DMS 273 (cell line): ENCODE data around the gene PARP16.

Source experiments
- DNase-seq: peaks from one replicate; lab custom pipeline; 2025; ENCODE audit not compliant: unreplicated experiment; lab: John Stamatoyannopoulos, UW

The PARP16 gene

DNA sequence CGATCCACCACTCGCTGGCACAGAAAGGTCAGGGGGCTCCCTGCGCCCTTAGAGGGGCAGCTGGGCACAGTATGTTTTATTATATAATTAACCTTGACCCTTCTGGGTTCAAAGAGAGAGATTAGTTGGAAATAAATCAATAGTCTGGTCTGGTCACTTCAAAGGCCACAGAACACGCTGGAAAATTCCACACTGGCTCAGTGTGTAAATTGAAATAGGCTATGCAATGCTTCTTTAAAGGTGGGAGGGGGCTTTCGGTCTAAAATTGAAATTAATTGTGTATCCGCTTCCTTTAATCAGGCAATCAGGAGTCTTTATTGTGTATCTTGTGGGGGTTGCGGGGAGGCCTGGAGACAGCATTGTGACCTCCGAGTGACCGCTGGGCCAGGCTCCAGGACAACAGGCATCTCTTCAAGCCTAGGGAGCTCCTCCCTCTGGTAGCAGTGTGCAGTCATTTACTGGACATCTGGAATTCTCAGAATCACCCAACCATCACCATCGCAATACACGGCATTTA is 25.8 kb upstream of the PARP16 start:
- DNase-seq: no peak

DNA sequence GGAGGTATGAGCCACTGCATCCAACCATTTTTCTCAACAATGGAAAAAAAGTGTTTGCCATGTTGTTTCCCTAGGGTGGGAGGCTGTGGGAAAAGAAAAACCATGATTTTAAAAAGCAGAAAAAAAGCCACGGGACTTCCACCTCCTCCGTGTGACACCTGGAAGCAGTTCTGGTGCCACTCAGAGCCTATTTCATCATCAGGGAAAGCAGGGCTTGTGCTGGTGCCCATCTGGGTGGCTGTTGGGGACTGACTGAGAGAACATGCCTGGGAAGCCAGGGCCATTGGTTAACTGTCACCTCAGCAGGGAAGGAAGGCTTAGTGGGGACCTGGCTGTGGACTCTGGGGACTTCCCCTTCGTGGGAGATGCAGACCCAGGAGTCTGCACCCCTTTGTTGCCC is 25.1 kb upstream of the PARP16 start:
- DNase-seq: no peak

DNA sequence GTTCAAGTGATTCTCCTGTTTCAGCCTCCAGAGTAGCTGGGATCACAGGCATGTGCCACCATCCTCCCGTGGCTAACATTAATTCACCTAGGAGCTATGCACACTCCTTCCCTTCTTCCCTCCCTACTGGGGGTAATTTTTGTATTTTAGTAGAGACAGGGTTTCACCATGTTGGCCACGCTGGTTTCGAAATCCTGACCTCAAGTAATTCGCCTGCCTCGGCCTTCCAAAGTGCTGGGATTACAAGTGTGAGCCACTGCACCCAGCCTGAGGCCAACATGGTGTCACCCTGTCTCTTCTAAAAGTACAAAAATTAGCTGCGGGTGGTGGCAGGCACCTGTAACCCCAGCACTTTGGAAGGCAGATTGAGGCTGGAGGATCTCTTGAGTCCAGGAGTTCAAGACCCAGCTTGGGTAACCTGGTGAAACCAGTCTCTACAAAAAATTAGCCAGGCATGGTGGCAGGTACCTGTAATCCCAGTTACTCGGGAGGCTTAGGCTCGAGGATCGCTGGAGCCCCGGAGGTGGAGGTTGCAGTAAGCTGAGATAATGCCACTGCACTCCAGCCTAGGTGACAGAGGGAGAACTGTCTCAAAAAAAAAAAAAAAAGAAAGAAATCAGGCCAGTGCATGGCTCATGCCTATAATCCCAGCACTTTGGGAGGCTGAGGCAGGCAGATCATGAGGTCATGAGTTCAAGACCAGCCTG is 23.9 kb upstream of the PARP16 start:
- no peak for DNase-seq

- no peak for DNase-seq
Observed at GRCh38 chr15:65309882-65310418, 23.3 kb upstream of the PARP16 start.

DNA sequence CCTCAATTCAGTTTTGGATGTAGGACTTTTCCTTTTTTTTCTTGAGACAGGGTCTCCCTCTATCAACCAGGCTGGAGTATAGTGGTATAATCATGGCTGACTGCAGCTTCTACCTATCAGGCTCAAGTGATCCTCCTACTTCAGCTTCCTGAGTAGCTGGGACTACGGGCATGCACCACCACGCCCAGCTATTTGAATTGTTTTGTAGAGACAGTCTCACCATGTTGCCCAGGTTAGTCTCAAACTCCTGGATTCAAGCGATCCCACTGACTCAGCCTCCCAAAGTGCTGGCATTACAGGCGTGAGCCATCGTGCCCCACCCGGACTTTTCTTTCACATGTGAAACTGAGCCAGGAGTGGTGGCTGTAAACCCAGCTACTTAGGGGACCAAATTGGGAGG is 21.3 kb upstream of the PARP16 start:
- no peak for DNase-seq

DNA sequence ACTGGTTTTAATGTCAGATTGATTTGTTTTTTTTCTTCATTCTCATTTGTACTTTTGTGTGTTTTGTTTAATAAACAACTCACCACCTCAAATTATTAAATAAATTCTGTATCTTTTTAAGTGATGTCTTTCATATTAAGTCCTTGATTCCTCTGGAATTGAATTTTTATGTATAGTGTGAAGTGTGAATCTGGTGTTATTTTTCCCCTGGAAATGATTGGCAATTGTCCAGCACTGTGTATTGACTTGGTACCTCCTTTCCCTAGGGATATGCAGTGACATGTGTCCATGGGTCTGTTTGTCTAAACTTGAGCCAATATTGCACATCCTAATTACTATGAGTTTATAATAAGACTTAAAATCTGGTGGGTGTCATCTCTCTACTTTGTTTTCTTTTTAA is 19.9 kb upstream of the PARP16 start:
- DNase-seq: no peak

GRCh38 chr15:65305776-65306175 is 19.1 kb upstream of the PARP16 start:
- peak; percentile 36 for DNase-seq

DNA sequence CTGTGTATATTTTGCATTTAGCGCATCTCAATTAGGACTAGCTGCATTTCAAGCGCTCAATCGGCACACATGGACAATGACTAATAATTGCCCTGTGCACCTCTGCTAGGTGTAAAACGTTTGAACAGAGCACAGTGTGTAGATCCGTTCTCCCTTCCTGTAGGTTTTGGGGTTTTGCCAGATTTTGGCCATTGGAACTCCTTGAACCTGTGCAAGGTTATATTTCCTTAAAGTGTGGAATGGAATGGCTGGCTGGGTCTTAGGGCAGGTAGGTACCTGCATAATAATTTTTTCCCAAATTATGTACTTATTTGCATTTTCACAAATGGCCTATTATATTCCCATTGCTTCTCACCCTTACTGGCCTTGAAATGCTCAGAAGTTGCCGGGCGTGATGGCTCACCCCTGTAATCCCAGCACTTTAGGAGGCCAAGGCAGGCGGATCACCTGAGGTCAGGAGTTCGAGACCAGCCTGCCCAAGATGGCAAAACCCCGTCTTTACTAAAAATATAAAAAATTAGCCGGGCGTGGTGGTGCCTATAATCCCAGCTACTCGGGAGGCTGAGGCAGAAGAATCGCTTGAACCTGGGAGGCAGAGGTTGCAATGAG is 18.6 kb upstream of the PARP16 start:
- DNase-seq: peak; percentile 99

DNA sequence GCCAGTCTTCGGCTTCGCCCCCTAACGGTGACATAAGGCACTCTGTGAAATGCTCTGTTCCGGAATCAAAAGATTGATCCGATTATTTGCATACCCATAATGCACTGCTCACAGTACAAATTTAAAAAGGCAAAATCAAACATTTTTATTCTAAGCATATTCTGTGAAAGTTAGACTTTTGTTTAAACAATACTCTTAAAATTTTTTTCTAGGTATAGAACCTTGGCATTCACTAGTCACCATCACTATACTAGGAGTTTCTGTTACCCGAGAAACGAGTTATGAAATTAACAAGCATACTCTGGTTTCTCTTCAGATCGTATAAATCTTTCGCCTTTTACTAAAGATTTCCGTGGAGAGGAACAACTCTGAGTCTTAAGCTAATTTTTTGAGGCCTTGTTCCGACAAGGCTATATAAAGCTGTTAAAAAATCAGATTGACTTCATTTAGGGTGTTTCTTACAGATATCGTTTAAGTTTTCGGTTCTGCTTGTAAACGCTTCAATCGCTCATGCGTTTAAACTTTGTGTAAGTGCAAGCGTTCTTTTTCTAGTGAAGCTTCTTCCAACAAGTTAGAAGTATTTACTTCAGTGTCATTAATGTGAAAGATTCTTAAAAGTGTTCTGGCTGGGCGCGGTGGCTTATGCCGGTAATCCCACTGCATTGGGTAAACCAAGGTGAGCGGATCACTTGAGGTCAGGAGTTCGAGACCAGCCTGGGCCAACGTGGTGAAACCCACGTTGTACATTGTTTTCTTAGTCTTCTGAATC is 17.9 kb upstream of the PARP16 start, which contains the start of gene RNU5B-1:
Gene RNU5B-1 (plus strand): TSS at position 297 of the 769 bp plus-strand sequence.
- DNase-seq: peak; percentile 99

DNA sequence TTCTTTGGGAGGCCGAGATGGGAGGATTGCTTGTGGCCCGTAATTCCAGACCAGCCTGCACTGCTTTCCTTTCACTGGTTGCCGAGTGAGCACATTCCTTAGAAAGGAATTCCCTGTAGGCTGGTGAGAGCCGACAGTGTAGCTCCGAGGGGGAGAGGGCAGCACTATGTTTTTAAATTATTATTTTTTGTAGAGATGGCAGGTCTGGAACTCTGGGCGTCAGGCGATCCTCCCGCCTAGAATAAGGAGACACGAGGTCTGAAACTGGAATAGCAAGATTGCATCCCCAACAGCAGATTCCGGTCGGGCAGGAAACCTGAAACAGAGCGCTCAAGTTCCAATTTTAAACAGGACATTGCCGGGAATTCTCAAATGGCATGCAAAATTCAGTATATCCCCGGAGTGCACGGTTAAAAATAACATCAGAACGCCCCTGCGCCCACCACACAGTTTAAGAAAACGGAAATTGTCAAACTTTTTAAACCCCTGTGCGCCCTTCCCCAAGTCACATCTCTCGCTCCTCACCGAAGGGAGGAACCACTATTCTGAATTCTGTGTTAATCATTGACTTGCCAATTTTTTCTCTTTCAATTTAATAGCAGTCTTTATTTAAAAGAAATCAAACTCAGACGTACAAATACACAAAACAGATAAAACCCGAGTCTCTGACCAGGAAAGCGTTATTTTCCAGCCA is 17.2 kb upstream of the PARP16 start:
- peak; percentile 53 for DNase-seq

DNA sequence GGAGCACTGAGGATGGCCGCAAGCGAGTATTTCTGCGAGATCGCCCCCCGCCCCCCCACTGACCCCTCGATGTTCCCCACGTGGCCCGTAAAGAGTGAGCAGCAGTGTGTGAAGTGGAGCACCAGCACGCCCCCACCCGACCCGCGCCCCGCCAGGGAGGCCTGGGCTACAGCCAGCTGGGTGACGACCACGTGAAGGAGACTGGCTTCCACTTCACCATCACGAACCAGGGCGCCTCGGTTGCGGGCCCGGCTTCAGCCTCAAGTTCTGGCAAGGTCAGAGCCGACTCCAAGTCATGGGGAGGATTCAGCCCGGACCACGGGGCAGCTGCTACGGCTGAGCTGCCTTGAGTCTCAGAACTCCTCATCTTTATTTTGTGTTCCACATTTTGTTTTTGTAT is 15.4 kb upstream of the PARP16 start:
- DNase-seq: no peak

DNA sequence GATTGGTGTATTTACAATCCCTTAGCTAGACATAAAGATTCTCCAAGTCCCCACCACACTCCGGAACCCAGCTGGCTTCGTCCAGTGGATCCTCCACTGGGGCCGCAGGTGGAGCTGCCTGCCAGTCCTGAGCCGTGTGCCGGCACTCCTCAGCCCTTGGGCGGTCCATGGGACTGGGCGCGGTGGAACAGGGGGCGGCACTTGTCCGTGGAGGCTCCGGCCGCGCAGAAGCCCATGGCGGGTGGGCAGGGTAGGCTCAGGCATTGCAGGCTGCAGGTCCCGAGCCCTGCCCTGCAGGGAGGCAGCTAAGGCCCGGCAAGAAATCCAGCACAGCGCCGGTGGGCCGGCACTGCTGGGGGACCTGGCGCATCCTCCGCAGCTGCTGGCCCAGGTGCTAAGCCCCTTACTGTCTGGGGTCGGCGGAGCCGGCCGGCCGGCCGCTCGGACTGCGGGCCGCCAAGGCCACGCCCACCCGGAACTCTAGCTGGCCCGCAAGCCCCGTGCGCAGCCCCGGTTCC is 14.3 kb upstream of the PARP16 start:
- DNase-seq: no peak

- no peak for DNase-seq
Observed at GRCh38 chr15:65298731-65299130, 12.0 kb upstream of the PARP16 start.

GRCh38 chr15:65292938-65293518 is 6.3 kb upstream of the PARP16 start:
- no peak for DNase-seq

DNA sequence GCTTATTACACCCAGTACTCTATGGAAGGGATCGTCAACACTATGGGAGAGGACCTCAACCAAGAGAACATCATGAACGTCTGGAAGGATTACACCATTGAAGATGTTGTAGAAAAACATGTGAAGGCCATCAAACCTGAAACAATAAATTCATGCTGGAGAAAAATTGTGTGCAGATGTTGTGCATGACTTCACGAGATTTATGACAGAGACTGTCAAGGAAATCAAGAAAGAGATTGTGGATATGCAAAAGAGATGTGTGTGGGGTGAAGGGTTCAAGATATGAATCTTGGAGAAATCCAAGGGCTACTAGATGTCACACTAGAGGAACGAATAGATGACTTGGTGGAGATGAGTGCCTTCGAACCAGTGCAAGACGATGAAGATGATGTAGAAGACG is 3.5 kb upstream of the PARP16 start:
- no peak for DNase-seq

- no peak for DNase-seq
Observed at GRCh38 chr15:65289261-65289854, 2.7 kb upstream of the PARP16 start.

GRCh38 chr15:65287520-65287855 is 805 bp upstream of the PARP16 start:
- no peak for DNase-seq

DNA sequence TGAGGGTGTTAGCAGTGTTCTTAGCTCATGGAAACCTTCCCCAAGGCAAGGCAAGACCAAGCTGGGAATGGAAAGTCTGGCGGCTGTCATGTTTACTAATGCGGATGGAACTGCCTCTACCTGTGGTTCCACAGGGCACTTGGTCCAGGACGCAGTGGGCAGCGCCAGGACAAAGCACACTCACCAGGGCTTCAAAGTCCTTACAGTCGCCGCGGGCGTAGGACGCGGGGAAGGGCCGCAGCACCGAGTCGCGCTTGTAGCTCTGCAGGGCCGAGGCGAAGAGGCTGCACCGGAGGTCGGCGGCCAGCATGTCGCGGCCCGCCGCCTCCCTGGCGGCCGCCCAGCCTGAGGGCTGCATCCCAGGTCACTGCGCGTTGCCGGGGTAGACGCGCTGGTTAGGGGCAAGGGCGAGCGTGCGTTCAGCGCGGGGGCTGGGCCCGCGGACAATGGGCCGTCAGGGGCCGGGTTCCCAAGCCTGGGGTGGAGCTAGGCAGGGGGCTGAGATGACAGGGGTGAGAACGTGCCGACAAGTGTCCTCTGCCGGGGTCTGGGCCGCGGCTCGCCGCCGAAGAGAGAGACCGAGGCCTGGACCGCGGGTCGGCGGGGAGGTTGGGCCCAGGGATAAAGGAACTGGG is 497 bp downstream of the PARP16 start:
- DNase-seq: peak; percentile 61

- no peak for DNase-seq
Observed at GRCh38 chr15:65285291-65286068, 1.2 kb downstream of the PARP16 start.
